ENCODE data around the gene CIB1.

Gene CIB1

GRCh38 chr15:90213818-90214204 is 19.9 kb downstream of the CIB1 start:
- DNase-seq, result no peak

- DNase-seq, result no peak
Observed at GRCh38 chr15:90213122-90213817, 20.5 kb downstream of the CIB1 start.

- no peak for DNase-seq
Observed at GRCh38 chr15:90212221-90213098, 21.3 kb downstream of the CIB1 start.

GRCh38 chr15:90211440-90212143 is 22.1 kb downstream of the CIB1 start:
- no peak for DNase-seq

- DNase-seq, result no peak
Observed at GRCh38 chr15:90211009-90211408, 22.7 kb downstream of the CIB1 start.

GRCh38 chr15:90210593-90210992 is 23.1 kb downstream of the CIB1 start:
- no peak for DNase-seq

GRCh38 chr15:90209591-90209990 is 24.1 kb downstream of the CIB1 start:
- DNase-seq, result no peak

GRCh38 chr15:90208356-90208755 is 25.4 kb downstream of the CIB1 start:
- no peak for DNase-seq

GRCh38 chr15:90207252-90207651 is 26.5 kb downstream of the CIB1 start:
- DNase-seq, result no peak

GRCh38 chr15:90205886-90206285 is 27.9 kb downstream of the CIB1 start:
- no peak for DNase-seq

GRCh38 chr15:90205050-90205848 is 28.5 kb downstream of the CIB1 start:
- no peak for DNase-seq

GRCh38 chr15:90203922-90204321 is 29.8 kb downstream of the CIB1 start:
- DNase-seq, result no peak

- DNase-seq, result no peak
Observed at GRCh38 chr15:90203473-90203872, 30.3 kb downstream of the CIB1 start.

- no peak for DNase-seq
Observed at GRCh38 chr15:90202929-90203328, 30.8 kb downstream of the CIB1 start.

GRCh38 chr15:90201944-90202375 is 31.8 kb downstream of the CIB1 start:
- DNase-seq, result no peak

- DNase-seq, result peak; percentile 45
Observed at GRCh38 chr15:90201130-90201943, 32.4 kb downstream of the CIB1 start, which contains the start of gene SEMA4B. Gene SEMA4B (plus strand): TSS chr15:90201330. CDS start chr15:90201579, 249 bp downstream.

GRCh38 chr15:90200534-90201129 is 33.1 kb downstream of the CIB1 start:
- no peak for DNase-seq

- DNase-seq, result no peak
Observed at GRCh38 chr15:90194655-90195054, 39.1 kb downstream of the CIB1 start.

- no peak for DNase-seq
Observed at GRCh38 chr15:90192961-90193786, 40.6 kb downstream of the CIB1 start.

- DNase-seq, result no peak
Observed at GRCh38 chr15:90191794-90192509, 41.8 kb downstream of the CIB1 start.

Data from activated T-cell treated with anti-CD3 and anti-CD28 coated beads for 4 hours (primary cell).